HUES48 (cell line): ENCODE measurements around the gene PRODH2.
A peak's percentile ranks its signal among the peaks of the same experiment; 100 is the strongest.

ENCODE experiments used
- H3K27ac ChIP-seq: one replicate; pipeline ENCODE4 v1.7.0; 2013; ENCODE audit warnings: low read depth, low read length, inconsistent platforms
- H3K27me3 ChIP-seq: 2 replicates; pipeline ENCODE4 v1.6.1; 2013; ENCODE audit warnings: mild to moderate bottlenecking, low read length; ENCODE audit not compliant: control insufficient read depth, insufficient read depth
- H3K36me3 ChIP-seq: 2 replicates; pipeline ENCODE4 v1.6.1; 2013; ENCODE audit warnings: low read length; ENCODE audit not compliant: control insufficient read depth, insufficient read depth
- H3K4me1 ChIP-seq: 2 replicates; pipeline ENCODE4 v1.6.1; 2013; ENCODE audit warnings: mild to moderate bottlenecking, low read length; ENCODE audit not compliant: control insufficient read depth, insufficient read depth
- H3K4me3 ChIP-seq: 2 replicates; pipeline ENCODE4 v1.5.1; 2013; ENCODE audit warnings: mild to moderate bottlenecking, low read depth, low read length
- H3K9ac ChIP-seq: 2 replicates; pipeline ENCODE4 v1.6.1; 2013; ENCODE audit warnings: mild to moderate bottlenecking, low read depth, low read length, moderate library complexity
- H3K9me3 ChIP-seq: 2 replicates; pipeline ENCODE4 v1.6.1; 2013; ENCODE audit warnings: low read length; ENCODE audit not compliant: control insufficient read depth, insufficient read depth

Gene PRODH2

GRCh38 chr19:35786299-35787160, 26.1 kb downstream of the PRODH2 start:
- Histone ChIP-seq H3K36me3 (no peaks in the 10 kb centered on the region), H3K4me1 (peaks cover 5% of the 10 kb centered on the region; the same call in 1 of the 2 replicates), H3K9ac (no peak overlapping the region), H3K4me3 (no peak overlapping the region), H3K27ac (no peak overlapping the region), H3K27me3 (no peaks in the 10 kb centered on the region), H3K9me3 (no peaks in the 10 kb centered on the region)

- no peak overlapping the region for H3K27ac ChIP-seq
- H3K27me3 ChIP-seq: no peaks in the 10 kb centered on the region
- H3K4me3 ChIP-seq: peak overlapping the region; percentile 69
- no peaks in the 10 kb centered on the region for H3K9me3 ChIP-seq
- H3K4me1 ChIP-seq: peaks cover 8% of the 10 kb centered on the region; the same call in 1 of the 2 replicates
- no peaks in the 10 kb centered on the region for H3K36me3 ChIP-seq
- no peak overlapping the region for H3K9ac ChIP-seq
Measured at GRCh38 chr19:35785339-35785627, 27.4 kb downstream of the PRODH2 start.

- H3K9me3 ChIP-seq: no peaks in the 10 kb centered on the region
- no peak overlapping the region for H3K27ac ChIP-seq
- H3K4me3 ChIP-seq: peak overlapping the region; percentile 69
- H3K9ac ChIP-seq: peak overlapping the region; percentile 11; the same call in 1 of the 2 replicates
- H3K27me3 ChIP-seq: no peaks in the 10 kb centered on the region
- no peaks in the 10 kb centered on the region for H3K36me3 ChIP-seq
- H3K4me1 ChIP-seq: peaks cover 8% of the 10 kb centered on the region; the same call in 1 of the 2 replicates
Measured at GRCh38 chr19:35784503-35785338, 27.9 kb downstream of the PRODH2 start.

- Histone ChIP-seq H3K4me3 (peak overlapping the region; percentile 58), H3K27me3 (no peaks in the 10 kb centered on the region), H3K4me1 (peaks cover 8% of the 10 kb centered on the region; the same call in 1 of the 2 replicates), H3K27ac (no peak overlapping the region), H3K36me3 (no peaks in the 10 kb centered on the region), H3K9me3 (no peaks in the 10 kb centered on the region), H3K9ac (no peak overlapping the region)
Measured at GRCh38 chr19:35783469-35784434, 28.9 kb downstream of the PRODH2 start.

- H3K9ac ChIP-seq: no peak overlapping the region
- H3K27me3 ChIP-seq: no peaks in the 10 kb centered on the region; the same call in 1 of the 2 replicates
- H3K4me3 ChIP-seq: no peak overlapping the region
- no peak overlapping the region for H3K27ac ChIP-seq
- H3K4me1 ChIP-seq: peaks cover 11% of the 10 kb centered on the region
- H3K36me3 ChIP-seq: no peaks in the 10 kb centered on the region
- no peaks in the 10 kb centered on the region for H3K9me3 ChIP-seq
Measured at GRCh38 chr19:35782589-35782988, 30.1 kb downstream of the PRODH2 start.

- H3K9me3 ChIP-seq: no peaks in the 10 kb centered on the region
- no peak overlapping the region for H3K27ac ChIP-seq
- no peaks in the 10 kb centered on the region for H3K36me3 ChIP-seq
- H3K4me1 ChIP-seq: peaks cover 19% of the 10 kb centered on the region
- peaks cover 5% of the 10 kb centered on the region for H3K27me3 ChIP-seq
- no peak overlapping the region for H3K9ac ChIP-seq
- H3K4me3 ChIP-seq: no peak overlapping the region
Measured at GRCh38 chr19:35781650-35782049, 31.0 kb downstream of the PRODH2 start.

GRCh38 chr19:35780717-35781116, 31.9 kb downstream of the PRODH2 start:
- Histone ChIP-seq H3K27ac (no peak overlapping the region), H3K4me1 (peaks cover 24% of the 10 kb centered on the region), H3K36me3 (no peaks in the 10 kb centered on the region), H3K4me3 (no peak overlapping the region), H3K9ac (no peak overlapping the region), H3K9me3 (no peaks in the 10 kb centered on the region), H3K27me3 (peaks cover 9% of the 10 kb centered on the region)

GRCh38 chr19:35780058-35780457, 32.6 kb downstream of the PRODH2 start:
- no peak overlapping the region for H3K4me3 ChIP-seq
- no peaks in the 10 kb centered on the region for H3K36me3 ChIP-seq
- H3K9me3 ChIP-seq: no peaks in the 10 kb centered on the region
- H3K4me1 ChIP-seq: peaks cover 20% of the 10 kb centered on the region
- H3K27ac ChIP-seq: no peak overlapping the region
- peaks cover 9% of the 10 kb centered on the region for H3K27me3 ChIP-seq
- no peak overlapping the region for H3K9ac ChIP-seq

GRCh38 chr19:35779033-35779432, 33.6 kb downstream of the PRODH2 start:
- no peaks in the 10 kb centered on the region for H3K36me3 ChIP-seq
- H3K4me3 ChIP-seq: no peak overlapping the region
- H3K4me1 ChIP-seq: peaks cover 20% of the 10 kb centered on the region
- peaks cover 9% of the 10 kb centered on the region for H3K27me3 ChIP-seq
- no peak overlapping the region for H3K9ac ChIP-seq
- H3K9me3 ChIP-seq: no peaks in the 10 kb centered on the region
- no peak overlapping the region for H3K27ac ChIP-seq

GRCh38 chr19:35777961-35778360, 34.7 kb downstream of the PRODH2 start:
- Histone ChIP-seq H3K4me1 (peaks cover 20% of the 10 kb centered on the region), H3K36me3 (no peaks in the 10 kb centered on the region), H3K4me3 (no peak overlapping the region), H3K9ac (no peak overlapping the region), H3K27me3 (peaks cover 9% of the 10 kb centered on the region), H3K27ac (no peak overlapping the region), H3K9me3 (no peaks in the 10 kb centered on the region)
